Naive thymus-derived CD8-positive, alpha-beta T cell (primary cell): Measurements from ENCODE around the gene CASP10. TPM values are rescaled to one million over a fixed set of nuclear protein-coding genes. Genes with fewer than 3 reads are reported as not detected.
"Not testable (repeated sequence)": the region's sequence is repeated elsewhere in the genome, so short reads cannot be mapped to it uniquely, and the experiment has no call there.

Experiments
- ATAC-seq, 2 donors: fragments of 150-1000 bp; cut with Tn5 transposase in 1 of 2; sonication (Bioruptor Pico), chemical (Tn5 transposase) in 1 of 2; 1 replicate in 1 of 2; 2 replicates in 1 of 2; pipeline ENCODE4 v1.10.0; 2021; ENCODE audit warnings: mild to moderate bottlenecking in 2 of 2, moderate library complexity in 2 of 2
- POLR2A ChIA-PET: fragments of 350-600 bp; sonication (Branson Sonifier 250); formaldehyde crosslinking; loops from one replicate; lab custom pipeline; 2021; ENCODE audit warnings: antibody characterized with exemption; lab: Charles Lee
- DNase-seq, 10 donors: peaks; one replicate each; pipeline versions ENCODE4 v3.0.0 to v3.0.0-alpha.2; 2020 to 2022
- H3K27ac Mint-ChIP-seq, 10 donors: one replicate each; pipeline ENCODE4 v1.8.0; 2020 to 2022; ENCODE audit warnings: mild to moderate bottlenecking in 10 of 10, mixed read lengths in 10 of 10, moderate library complexity in 4 of 10, inconsistent platforms in 1 of 10
- H3K27me3 Mint-ChIP-seq, 5 donors: one replicate each; pipeline ENCODE4 v1.8.0; 2021 to 2022; ENCODE audit warnings: mixed read lengths in 5 of 5
- H3K36me3 Mint-ChIP-seq, 3 donors: one replicate each; pipeline ENCODE4 v1.8.0; 2020 to 2022; ENCODE audit warnings: mixed read lengths in 3 of 3, mild to moderate bottlenecking in 2 of 3, inconsistent platforms in 1 of 3
- H3K4me1 Mint-ChIP-seq, 4 donors: one replicate each; pipeline ENCODE4 v1.8.0; 2021 to 2022; ENCODE audit warnings: mixed read lengths in 4 of 4
- H3K4me3 Mint-ChIP-seq, 10 donors: one replicate each; pipeline ENCODE4 v1.8.0; 2020 to 2022; ENCODE audit warnings: mild to moderate bottlenecking in 10 of 10, mixed read lengths in 10 of 10, moderate library complexity in 6 of 10, inconsistent platforms in 1 of 10
- H3K9me3 Mint-ChIP-seq, 9 donors: one replicate each; pipeline ENCODE4 v1.8.0; 2020 to 2022; ENCODE audit warnings: mixed read lengths in 9 of 9, mild to moderate bottlenecking in 3 of 9, inconsistent platforms in 1 of 9, moderate library complexity in 1 of 9
- polyA plus RNA-seq, 3 donors: library from polyadenylated mRNA; unstranded; fragments of 300-500 nt; fragmentation: Illumina TruSeq; gene quantifications; one replicate each; pipeline ENCODE4 v1.2.3, GENCODE V29; 2021
- total RNA-seq, 8 experiments: library from RNA in 2 of 8; stranded (reverse) in 2 of 8; gene quantifications; one replicate each; pipeline ENCODE4 v1.2.3 and lab custom pipeline; 2021 to 2026

CASP10 gene
- total and polyA plus RNA-seq, 5 experiments from 2014 or later, result 8.6 to 48.1 (median 17.5) TPM

GRCh38 chr2:201149064-201149820 lies 33.7 kb upstream of the CASP10 start:
- ATAC-seq (no peak), DNase-seq (no peak)
- H3K27me3 Mint-ChIP-seq, result no peaks in the 10 kb centered on the region
- H3K36me3 Mint-ChIP-seq, result peaks cover 0 to 64% (median 15%) of the 10 kb centered on the region in 3 donors
- H3K4me1 Mint-ChIP-seq, result peaks cover 7 to 42% (median 16%) of the 10 kb centered on the region in 4 donors
- H3K4me3 Mint-ChIP-seq, result no peak overlapping the region
- no peaks in the 10 kb centered on the region for H3K9me3 Mint-ChIP-seq
- H3K27ac Mint-ChIP-seq, result peak overlapping the region in 9 of 10 donors; percentile 10 to 70 (median 49)
- POLR2A ChIA-PET, result interaction anchor here (0.6 to 1.5 kb wide), 4 partner anchors 18 to 1192 kb away, joined by 3 to 6 read pairs (median 3); no protein-coding TSS in a partner anchor

- Mint-ChIP-seq H3K36me3 (peaks cover 0 to 70% (median 15%) of the 10 kb centered on the region in 3 donors), H3K27ac (peak overlapping the region in 6 of 10 donors; percentile 14 to 77 (median 46)), H3K4me1 (peaks cover 9 to 46% (median 16%) of the 10 kb centered on the region in 4 donors)
- DNase-seq, H3K9me3 Mint-ChIP-seq, ATAC-seq, H3K4me3 Mint-ChIP-seq, H3K27me3 Mint-ChIP-seq: not testable (repeated sequence)
- POLR2A ChIA-PET, result interaction anchor here (0.7 kb wide), 1 partner anchor 18 kb away, joined by 3 read pairs; no protein-coding TSS in a partner anchor
These were observed 33.1 kb upstream of the CASP10 start for GRCh38 chr2:201149821-201150165.

DNA sequence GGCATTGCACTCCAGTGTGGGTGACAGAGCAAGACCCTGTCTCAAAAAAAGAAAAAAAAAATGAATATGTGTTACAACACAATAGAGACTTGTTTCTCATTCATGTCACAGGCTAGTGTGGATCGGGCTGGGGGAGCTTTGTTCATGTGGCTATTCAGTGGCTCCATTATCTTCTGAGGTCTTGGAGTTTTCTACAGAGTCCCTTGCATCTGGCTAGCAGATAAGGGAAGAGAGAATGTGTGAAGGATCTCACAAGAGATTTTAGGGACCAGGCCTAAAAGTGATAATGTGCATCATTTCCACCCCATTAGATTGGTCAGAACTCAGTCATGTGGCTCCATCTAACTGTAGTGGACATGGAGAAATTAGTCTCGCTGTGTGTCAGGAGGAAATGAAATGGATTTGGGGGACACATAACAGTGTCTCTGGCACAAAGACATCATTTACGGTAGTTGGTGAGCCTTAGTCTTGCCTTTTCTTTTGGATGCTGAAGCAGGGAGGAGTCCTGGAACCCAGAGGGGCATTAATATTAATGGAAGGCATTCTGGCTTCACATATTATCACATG lies 32.4 kb upstream of the CASP10 start:
- Mint-ChIP-seq H3K4me3 (peak overlapping the region in 1 of 10 donors; percentile 39), H3K27me3 (no peaks in the 10 kb centered on the region), H3K27ac (peak overlapping the region in 8 of 10 donors; percentile 4 to 90 (median 74)), H3K9me3 (no peaks in the 10 kb centered on the region), H3K36me3 (peaks cover 0 to 72% (median 15%) of the 10 kb centered on the region in 3 donors), H3K4me1 (peaks cover 9 to 53% (median 16%) of the 10 kb centered on the region in 4 donors)
- DNase-seq, result no peak
- ATAC-seq, result no peak
- POLR2A ChIA-PET, result no interaction called here

DNA sequence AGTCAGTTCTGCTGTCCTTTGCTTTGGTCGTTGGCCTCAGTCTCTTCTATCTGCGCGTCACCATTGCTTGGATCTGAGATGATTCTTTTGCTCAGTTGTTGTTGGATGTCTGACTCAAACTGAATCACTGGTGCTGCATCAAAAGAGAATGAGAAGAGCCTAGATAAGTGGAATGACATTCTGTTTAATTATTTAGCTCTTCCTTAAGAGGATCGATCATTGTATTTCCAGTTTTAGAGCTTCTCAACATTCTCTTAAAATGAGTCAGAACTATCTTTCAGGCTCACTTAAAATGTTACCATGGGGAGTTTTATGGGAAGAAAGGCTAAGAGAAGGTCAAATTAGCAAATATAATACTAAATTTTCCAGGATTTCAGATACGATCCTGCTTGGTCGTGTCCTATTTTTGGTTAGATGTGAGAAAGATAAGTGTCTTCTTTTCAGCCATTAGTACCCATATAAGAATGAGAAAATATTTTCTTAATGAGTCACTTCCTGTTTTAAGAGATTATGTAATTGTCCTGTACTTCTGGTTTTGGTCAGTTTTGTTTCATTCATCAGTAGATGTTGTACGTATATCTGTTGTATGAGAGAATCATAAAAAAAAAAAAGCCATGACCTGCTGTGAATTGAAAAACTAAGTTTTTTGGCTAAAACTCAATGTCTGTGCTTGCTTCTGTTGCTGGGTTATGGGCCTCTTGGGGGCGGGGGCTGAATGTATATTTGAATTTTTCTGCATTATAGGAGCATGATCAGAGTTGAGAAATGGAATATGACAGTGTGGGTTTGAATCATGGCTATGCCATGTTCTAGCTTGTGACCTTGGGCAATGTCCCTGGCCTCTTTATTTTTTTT lies 31.6 kb upstream of the CASP10 start:
- DNase-seq (no peak), ATAC-seq (no peak)
- H3K9me3 Mint-ChIP-seq, result no peaks in the 10 kb centered on the region
- POLR2A ChIA-PET, result interaction anchor here (0.5 kb wide), 1 partner anchor 36 kb away, joined by 3 read pairs; no protein-coding TSS in a partner anchor
- peaks cover 0 to 74% (median 15%) of the 10 kb centered on the region in 3 donors for H3K36me3 Mint-ChIP-seq
- peak overlapping the region in 1 of 10 donors; percentile 39 for H3K4me3 Mint-ChIP-seq
- H3K27me3 Mint-ChIP-seq, result no peaks in the 10 kb centered on the region
- H3K4me1 Mint-ChIP-seq, result peaks cover 9 to 62% (median 16%) of the 10 kb centered on the region in 4 donors
- peak overlapping the region; percentile 27 to 90 (median 80) for H3K27ac Mint-ChIP-seq

- Mint-ChIP-seq H3K27ac (peak overlapping the region in 8 of 10 donors; percentile 38 to 84 (median 66)), H3K9me3 (no peaks in the 10 kb centered on the region), H3K36me3 (peaks cover 0 to 71% (median 15%) of the 10 kb centered on the region in 3 donors), H3K27me3 (no peaks in the 10 kb centered on the region), H3K4me3 (no peak overlapping the region), H3K4me1 (peaks cover 9 to 72% (median 14%) of the 10 kb centered on the region in 4 donors)
- DNase-seq (no peak), ATAC-seq (no peak)
- POLR2A ChIA-PET, result interaction anchor here (3.2 kb wide), 1 partner anchor 35 kb away, joined by 11 read pairs; the partner anchor contains the start of gene CFLAR
These were observed 30.4 kb upstream of the CASP10 start for GRCh38 chr2:201152517-201152916.

- Mint-ChIP-seq H3K4me1 (peaks cover 12 to 79% (median 20%) of the 10 kb centered on the region in 4 donors), H3K4me3 (no peak overlapping the region), H3K36me3 (peaks cover 0 to 74% (median 15%) of the 10 kb centered on the region in 3 donors), H3K27ac (peak overlapping the region; percentile 10 to 83 (median 34)), H3K27me3 (no peaks in the 10 kb centered on the region), H3K9me3 (no peaks in the 10 kb centered on the region)
- no peak for DNase-seq
- POLR2A ChIA-PET, result interaction anchor here (3.2 kb wide), 1 partner anchor 36 kb away, joined by 11 read pairs; the partner anchor contains the start of gene CFLAR
- ATAC-seq, result no peak
These were observed 29.7 kb upstream of the CASP10 start for GRCh38 chr2:201152999-201153815.

DNA sequence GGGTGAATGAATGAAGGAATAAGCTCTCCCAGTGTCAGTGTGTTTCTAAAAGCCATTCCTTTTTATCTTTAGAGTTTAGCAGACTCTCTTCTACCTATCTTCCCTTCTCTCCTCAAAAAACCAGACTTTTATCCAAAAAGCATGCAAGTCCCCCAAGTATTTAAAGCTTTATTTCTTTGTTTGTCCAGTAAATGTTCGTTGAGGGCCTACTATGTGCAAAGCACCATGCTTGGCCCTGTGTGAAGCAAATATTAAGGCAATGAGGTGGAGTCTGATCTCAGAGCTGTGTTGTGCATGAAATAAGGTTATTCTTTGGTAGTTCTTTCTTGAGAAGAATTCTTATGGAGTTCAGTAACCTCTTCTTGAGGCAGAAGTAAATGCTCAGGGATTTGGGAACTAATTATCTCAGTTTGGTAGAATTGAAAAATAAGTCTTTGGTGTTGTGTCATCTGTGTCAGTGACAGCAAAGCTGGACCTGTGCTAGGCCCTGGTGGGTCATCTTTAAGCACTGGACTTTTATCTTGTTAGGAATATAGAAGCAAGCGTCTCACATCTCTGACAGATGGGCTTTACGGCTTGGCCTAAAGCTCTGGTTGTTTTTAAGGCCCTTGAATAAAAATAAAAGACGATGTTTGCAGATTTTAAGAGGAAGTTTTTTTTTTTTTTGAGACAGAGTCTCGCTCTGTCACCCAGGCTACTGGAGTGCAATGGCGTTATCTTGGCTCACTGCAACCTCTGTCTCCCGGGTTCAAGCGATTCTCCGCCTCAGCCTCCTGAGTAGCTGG lies 28.1 kb upstream of the CASP10 start:
- Mint-ChIP-seq H3K36me3 (peaks cover 0 to 71% (median 14%) of the 10 kb centered on the region in 3 donors), H3K9me3 (no peaks in the 10 kb centered on the region), H3K27ac (peak overlapping the region in 9 of 10 donors; percentile 4 to 90 (median 52)), H3K4me1 (peaks cover 11 to 69% (median 24%) of the 10 kb centered on the region in 4 donors), H3K4me3 (no peak overlapping the region), H3K27me3 (no peaks in the 10 kb centered on the region)
- no peak for ATAC-seq
- POLR2A ChIA-PET, result interaction anchor here (0.7 to 3.2 kb wide), 4 partner anchors 23 to 83 kb away, joined by 3 to 11 read pairs (median 4); partner anchors contain the start of genes CFLAR, HYCC2 and NDUFB3
- no peak for DNase-seq

DNA sequence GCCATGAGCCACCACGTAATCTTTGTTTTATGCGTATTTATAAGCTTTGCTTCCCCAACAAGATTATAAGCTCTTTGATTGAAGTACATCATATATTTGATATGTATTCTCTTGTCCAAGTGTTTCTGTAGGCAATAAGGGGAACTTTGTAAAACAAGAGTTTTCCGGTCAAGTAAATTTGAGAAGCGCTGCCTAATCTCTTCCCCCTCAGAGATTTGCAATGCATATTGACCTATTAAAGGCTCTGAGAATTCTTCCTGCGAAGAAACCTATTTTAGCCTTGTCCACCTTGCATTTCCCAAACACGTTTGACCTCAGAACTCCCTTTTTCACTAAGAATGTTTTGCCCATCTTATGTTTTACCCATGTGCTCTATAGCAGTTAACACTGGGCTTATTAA lies 26.9 kb upstream of the CASP10 start:
- Mint-ChIP-seq H3K4me1 (peaks cover 11 to 60% (median 20%) of the 10 kb centered on the region in 4 donors), H3K36me3 (peaks cover 0 to 71% (median 12%) of the 10 kb centered on the region in 3 donors), H3K9me3 (no peaks in the 10 kb centered on the region), H3K27me3 (no peaks in the 10 kb centered on the region), H3K4me3 (no peak overlapping the region), H3K27ac (peak overlapping the region in 4 of 10 donors; percentile 44 to 90 (median 72))
- POLR2A ChIA-PET, result no interaction called here
- no peak for ATAC-seq
- no peak for DNase-seq

GRCh38 chr2:201156640-201157039 lies 26.3 kb upstream of the CASP10 start:
- Mint-ChIP-seq H3K27ac (peak overlapping the region in 4 of 10 donors; percentile 29 to 90 (median 34)), H3K27me3 (no peaks in the 10 kb centered on the region), H3K4me3 (no peak overlapping the region), H3K4me1 (peaks cover 10 to 54% (median 14%) of the 10 kb centered on the region in 4 donors), H3K36me3 (peaks cover 0 to 66% (median 6%) of the 10 kb centered on the region in 3 donors), H3K9me3 (no peaks in the 10 kb centered on the region)
- DNase-seq (no peak), ATAC-seq (no peak)
- POLR2A ChIA-PET, result interaction anchor here (0.9 to 4.5 kb wide), 3 partner anchors 40 to 193 kb away, joined by 3 to 65 read pairs (median 9); partner anchors contain the start of genes CFLAR and ORC2

DNA sequence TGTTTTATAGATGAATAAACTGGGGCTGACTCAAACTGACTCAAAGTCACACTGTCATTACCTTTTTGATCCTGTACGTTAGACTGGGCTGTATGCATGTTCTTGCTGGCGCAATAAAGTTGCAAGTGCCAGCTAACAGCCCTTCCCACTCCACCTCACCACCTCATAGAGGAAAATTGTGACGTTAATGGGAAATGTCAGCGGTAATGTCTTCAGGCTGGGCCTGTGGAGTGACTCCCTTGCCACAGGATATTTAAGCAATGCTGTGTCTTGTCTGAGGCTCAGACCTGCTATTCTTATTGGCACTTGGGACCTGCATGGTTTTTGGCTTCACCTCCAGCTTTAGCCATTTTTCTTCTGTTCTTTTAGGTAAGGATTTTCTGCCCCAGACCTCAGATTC lies 25.2 kb upstream of the CASP10 start:
- Mint-ChIP-seq H3K4me3 (peak overlapping the region in 2 of 10 donors; percentile 27 to 64), H3K27ac (peak overlapping the region; percentile 49 to 92 (median 88)), H3K36me3 (peaks cover 0 to 69% (median 13%) of the 10 kb centered on the region in 3 donors), H3K9me3 (no peaks in the 10 kb centered on the region), H3K27me3 (no peaks in the 10 kb centered on the region), H3K4me1 (peaks cover 8 to 48% (median 10%) of the 10 kb centered on the region in 4 donors)
- DNase-seq (no peak), ATAC-seq (peak in 1 of 2 donors; percentile 3)
- POLR2A ChIA-PET, result interaction anchor here (0.6 to 4.5 kb wide), 11 partner anchors 28 to 445 kb away, joined by 3 to 65 read pairs (median 5); partner anchors contain the start of genes CFLAR, CLK1, HYCC2 and NDUFB3
